OCI-LY3 (cell line): ENCODE measurements around the gene CATSPERZ.
A peak's percentile ranks its signal among the peaks of the same experiment; 100 is the strongest.

Source experiments
- CTCF ChIP-seq: fragments of 200-600, 300-600 bp; sonication (generic); IDR thresholded peaks from 2 replicates; pipeline ENCODE4 v1.5.1; 2014; ENCODE audit warnings: antibody characterized with exemption, low read length, low read depth
- EZH2phosphoT487 ChIP-seq: fragments of 200-600 bp; shearing (Covaris generic); IDR thresholded peaks from 2 replicates; pipeline ENCODE4 v1.6.1; 2018; ENCODE audit warnings: antibody characterized with exemption, mixed run types, low read depth

- peak; percentile 57 for TF ChIP-seq CTCF
- no peak for TF ChIP-seq EZH2phosphoT487
Measured at GRCh38 chr11:64285885-64286800, 14.0 kb upstream of the CATSPERZ start.
